HEK293T (cell line): ENCODE results near the gene CST1.
"Not testable (repeated sequence)": the region's sequence is repeated elsewhere in the genome, so short reads cannot be mapped to it uniquely, and the experiment has no call there.

Experiments used
- ARNT ChIP-seq: fragments of 450-650 bp; IDR thresholded peaks from 2 replicates; pipeline ENCODE4 v1.6.1; 2017; ENCODE audit warnings: mild to moderate bottlenecking
- BHLHE40 ChIP-seq: fragments of 450-650 bp; IDR thresholded peaks from 2 replicates; pipeline ENCODE4 v1.6.1; 2016; ENCODE audit warnings: mild to moderate bottlenecking, moderate library complexity, borderline replicate concordance
- CTBP1 ChIP-seq: fragments of 450-650 bp; IDR thresholded peaks from 2 replicates; pipeline ENCODE4 v1.6.1; 2016; ENCODE audit warnings: borderline replicate concordance
- ELF4 ChIP-seq: fragments of 450-650 bp; IDR thresholded peaks from 2 replicates; pipeline ENCODE4 v1.6.1; 2017; ENCODE audit warnings: antibody characterized with exemption
- FOXA1 ChIP-seq: fragments of 450-650 bp; IDR thresholded peaks from 2 replicates; pipeline ENCODE4 v1.6.1; 2016; ENCODE audit warnings: mild to moderate bottlenecking
- FOXK2 ChIP-seq: fragments of 450-650 bp; IDR thresholded peaks from 2 replicates; pipeline ENCODE4 v1.6.1; 2016; ENCODE audit warnings: mild to moderate bottlenecking
- FOXM1 ChIP-seq: fragments of 450-650 bp; IDR thresholded peaks from 2 replicates; pipeline ENCODE4 v1.6.1; 2017; ENCODE audit warnings: mild to moderate bottlenecking, borderline replicate concordance
- LEF1 ChIP-seq: fragments of 450-650 bp; IDR thresholded peaks from 2 replicates; pipeline ENCODE4 v1.6.1; 2017; ENCODE audit warnings: mild to moderate bottlenecking, borderline replicate concordance
- NFRKB ChIP-seq: fragments of 450-650 bp; IDR thresholded peaks from 2 replicates; pipeline ENCODE4 v1.6.1; 2016; ENCODE audit warnings: mild to moderate bottlenecking, moderate library complexity
- SP1 ChIP-seq: fragments of 450-650 bp; IDR thresholded peaks from 2 replicates; pipeline ENCODE4 v1.6.1; 2017
- SUZ12 ChIP-seq: fragments of 450-650 bp; IDR thresholded peaks from 2 replicates; pipeline ENCODE4 v1.6.1; 2016; ENCODE audit warnings: mild to moderate bottlenecking
- TARDBP ChIP-seq: fragments of 450-650 bp; IDR thresholded peaks from 2 replicates; pipeline ENCODE4 v1.6.1; 2016
- ZNF384 ChIP-seq: fragments of 450-650 bp; IDR thresholded peaks from 2 replicates; pipeline ENCODE4 v1.6.1; 2016
- TF ChIP-seq, protein P1 (sequence below): fragments of 450-650 bp; IDR thresholded peaks from 2 replicates; pipeline ENCODE4 v1.6.1; 2016

DNA sequence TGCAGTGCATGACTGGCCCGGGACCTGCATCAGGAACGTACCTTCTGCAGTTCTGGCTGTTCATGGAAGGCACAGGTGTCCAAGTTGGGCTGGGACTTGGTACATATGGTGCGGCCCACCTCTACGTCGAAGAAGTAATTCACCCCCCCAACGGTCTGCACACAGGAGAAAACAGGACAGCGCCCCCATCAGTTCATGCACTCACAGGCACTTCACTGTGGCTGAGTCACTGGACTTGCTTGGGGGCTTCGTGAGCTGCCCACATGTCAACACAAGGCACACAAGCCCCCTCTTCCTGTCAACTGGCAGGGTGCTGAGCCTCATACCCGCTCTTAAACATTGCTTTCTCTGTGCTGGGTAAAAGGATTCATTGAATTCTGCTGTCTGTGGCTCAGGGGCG lies 1.8 kb downstream of the CST1 start:
- not testable (repeated sequence) for TF ChIP-seq ARNT, NFRKB, BHLHE40, SUZ12, SP1, LEF1, FOXA1, ELF4, ZNF384, FOXK2, CTBP1, TARDBP, FOXM1
- TF ChIP-seq, protein P1, sequence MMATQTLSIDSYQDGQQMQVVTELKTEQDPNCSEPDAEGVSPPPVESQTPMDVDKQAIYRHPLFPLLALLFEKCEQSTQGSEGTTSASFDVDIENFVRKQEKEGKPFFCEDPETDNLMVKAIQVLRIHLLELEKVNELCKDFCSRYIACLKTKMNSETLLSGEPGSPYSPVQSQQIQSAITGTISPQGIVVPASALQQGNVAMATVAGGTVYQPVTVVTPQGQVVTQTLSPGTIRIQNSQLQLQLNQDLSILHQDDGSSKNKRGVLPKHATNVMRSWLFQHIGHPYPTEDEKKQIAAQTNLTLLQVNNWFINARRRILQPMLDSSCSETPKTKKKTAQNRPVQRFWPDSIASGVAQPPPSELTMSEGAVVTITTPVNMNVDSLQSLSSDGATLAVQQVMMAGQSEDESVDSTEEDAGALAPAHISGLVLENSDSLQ = not testable (repeated sequence)
